ENCODE data around the gene DAB1.

GRCh38 chr1:56973923-56974742 is 449.7 kb downstream of the DAB1 start:
- TF ChIP-seq ZFP3 (tag by site-specific recombination; IDR thresholded peaks at IDR 0.05; ENCODE audit: low read depth) (no peak), ZBTB8A (tag by site-specific recombination; IDR thresholded peaks at IDR 0.05) (no peak), ZNF175 (tag by site-specific recombination; IDR thresholded peaks at IDR 0.05) (no peak), MYNN (tag by site-specific recombination; IDR thresholded peaks at IDR 0.05; ENCODE audit: borderline replicate concordance) (no peak), ELK4 (IDR thresholded peaks at IDR 0.05; ENCODE audit: borderline replicate concordance, low read depth, low read length) (no peak)
